GM23338 (cell line): Measurements from ENCODE around the gene CLDN7. TPM values are rescaled to one million over a fixed set of nuclear protein-coding genes. Genes with fewer than 3 reads are reported as not detected.
A peak's percentile ranks its signal among the peaks of the same experiment; 100 is the strongest.

Source experiments
- ATAC-seq: fragments of 200-7000 bp; cut with Tn5 transposase; 3 replicates; pipeline ENCODE4 v1.9.1; 2020
- DNase-seq: peaks from one replicate; pipeline ENCODE4 v3.0.0-alpha.2; 2015; ENCODE audit warnings: low spot score
- H2AFZ ChIP-seq: fragments of 200-600 bp; sonication (generic); 2 replicates; pipeline ENCODE4 v1.8.0; 2016; ENCODE audit warnings: antibody characterized with exemption, mild to moderate bottlenecking, moderate library complexity
- H3F3A ChIP-seq: fragments of 200-600 bp; sonication (generic); replicated peaks from 2 replicates; pipeline ENCODE4 v1.8.0; 2017; ENCODE audit warnings: antibody characterized with exemption, mixed run types, low read depth
- H3K27ac ChIP-seq: fragments of 200-600 bp; sonication (generic); 2 replicates; pipeline ENCODE4 v1.6.1; 2016; ENCODE audit warnings: low read depth
- H3K27me3 ChIP-seq: fragments of 200-600 bp; sonication (generic); 2 replicates; pipeline ENCODE4 v1.8.0; 2016; ENCODE audit warnings: mild to moderate bottlenecking, mixed run types, moderate library complexity; ENCODE audit not compliant: insufficient read depth
- H3K36me3 ChIP-seq: fragments of 200-600 bp; sonication (generic); 2 replicates; pipeline ENCODE4 v1.8.0; 2016; ENCODE audit warnings: mild to moderate bottlenecking; ENCODE audit not compliant: insufficient read depth
- H3K4me1 ChIP-seq: fragments of 200-600 bp; sonication (generic); 2 replicates; pipeline ENCODE4 v1.8.0; 2016; ENCODE audit warnings: mild to moderate bottlenecking, moderate library complexity; ENCODE audit not compliant: insufficient read depth
- H3K4me2 ChIP-seq: fragments of 200-600 bp; sonication (generic); 2 replicates; pipeline ENCODE4 v1.7.1; 2017; ENCODE audit warnings: mixed run types
- H3K4me3 ChIP-seq: fragments of 200-600 bp; sonication (generic); 2 replicates; pipeline ENCODE4 v1.6.1; 2016; ENCODE audit warnings: mixed run types
- H3K79me2 ChIP-seq: fragments of 200-600 bp; sonication (generic); replicated peaks from 2 replicates; pipeline ENCODE4 v1.8.0; 2017; ENCODE audit warnings: mild to moderate bottlenecking; ENCODE audit not compliant: insufficient read depth
- H3K9me2 ChIP-seq: fragments of 200-600 bp; sonication (generic); 2 replicates; pipeline ENCODE4 v1.8.0; 2017; ENCODE audit not compliant: insufficient read depth
- H4K20me1 ChIP-seq: fragments of 200-600 bp; sonication (generic); replicated peaks from 2 replicates; pipeline ENCODE4 v1.8.0; 2017; ENCODE audit warnings: mild to moderate bottlenecking; ENCODE audit not compliant: insufficient read depth
- H3K27ac Mint-ChIP-seq: 2 replicates; pipeline ENCODE4 v1.8.0; 2020; ENCODE audit warnings: inconsistent platforms, mild to moderate bottlenecking, moderate library complexity, mixed read lengths
- H3K27me3 Mint-ChIP-seq: 3 replicates; pipeline ENCODE4 v1.8.0; 2022; ENCODE audit warnings: low read depth, mild to moderate bottlenecking, moderate library complexity, mixed read lengths, inconsistent platforms; ENCODE audit not compliant: insufficient read depth, poor library complexity
- H3K36me3 Mint-ChIP-seq: 3 replicates; pipeline ENCODE4 v1.8.0; 2021; ENCODE audit warnings: low read depth, mild to moderate bottlenecking, inconsistent platforms, moderate library complexity, mixed read lengths
- H3K4me1 Mint-ChIP-seq: 3 replicates; pipeline ENCODE4 v1.8.0; 2020; ENCODE audit warnings: mild to moderate bottlenecking, inconsistent platforms, mixed read lengths
- H3K4me3 Mint-ChIP-seq: 3 replicates; pipeline ENCODE4 v1.8.0; 2021; ENCODE audit warnings: moderate library complexity, mild to moderate bottlenecking, inconsistent platforms, mixed read lengths
- H3K9me3 Mint-ChIP-seq: 3 replicates; pipeline ENCODE4 v1.8.0; 2020; ENCODE audit warnings: moderate library complexity, mild to moderate bottlenecking, inconsistent platforms, mixed read lengths
- CREB1 ChIP-seq: fragments of 250-450 bp; sonication (Bioruptor Pico); IDR thresholded peaks from 2 replicates; pipeline ENCODE4 v1.5.0; 2020; ENCODE audit warnings: low read depth, mild to moderate bottlenecking, moderate library complexity
- EZH2phosphoT487 ChIP-seq: fragments of 200-600 bp; sonication (generic); IDR thresholded peaks from one replicate; pipeline ENCODE4 v1.8.1; 2018; ENCODE audit warnings: antibody characterized with exemption; ENCODE audit not compliant: unreplicated experiment
- JUNB ChIP-seq: IDR thresholded peaks from one replicate; pipeline ENCODE4 v1.6.1; 2016; ENCODE audit warnings: antibody characterized with exemption; ENCODE audit not compliant: unreplicated experiment
- POLR2AphosphoS5 ChIP-seq: IDR thresholded peaks from 2 replicates; pipeline ENCODE4 v1.6.1; 2016; ENCODE audit warnings: antibody characterized with exemption, low read depth
- ZNF114 ChIP-seq: fragments of 250-450 bp; sonication (Bioruptor Pico); IDR thresholded peaks from 2 replicates; pipeline ENCODE4 v1.5.0; 2020; ENCODE audit warnings: mild to moderate bottlenecking, moderate library complexity
- polyA plus RNA-seq: library from polyadenylated mRNA; unstranded; fragments of >200 nt; fragmentation: Nextera tagmentation; extraction: Ambion mirVana; gene quantifications from 2 replicates; pipeline ENCODE4 v1.2.1, GENCODE V29; 2016
- total RNA-seq: library from RNA; depleted of rRNA; stranded (reverse); fragments of >200 nt; shearing (Covaris generic); gene quantifications from 2 replicates; pipeline ENCODE4 v1.2.3, GENCODE V29; 2014
- TF ChIP-seq, protein P1 (sequence below): fragments of 250-450 bp; sonication (Bioruptor Pico); IDR thresholded peaks from 2 replicates; pipeline ENCODE4 v1.5.0; 2020; ENCODE audit warnings: mild to moderate bottlenecking, moderate library complexity
- TF ChIP-seq, protein P2 (sequence below), 2 experiments: fragments of 200-600 bp in 1 of 2; sonication (generic) in 1 of 2; conservative IDR thresholded peaks; 2 replicates each; pipeline versions ENCODE4 v1.5.1 to v1.6.1; 2016 to 2017; ENCODE audit warnings: antibody characterized with exemption in 2 of 2, low read depth in 2 of 2, mild to moderate bottlenecking in 2 of 2, moderate library complexity in 1 of 2
- TF ChIP-seq, protein P3 (sequence below): IDR thresholded peaks from one replicate; pipeline ENCODE4 v1.6.1; 2018; ENCODE audit warnings: antibody characterized with exemption; ENCODE audit not compliant: unreplicated experiment

The CLDN7 gene
- total and polyA plus RNA-seq, 2 experiments from 2014 or later: 50.7 to 111 TPM

DNA sequence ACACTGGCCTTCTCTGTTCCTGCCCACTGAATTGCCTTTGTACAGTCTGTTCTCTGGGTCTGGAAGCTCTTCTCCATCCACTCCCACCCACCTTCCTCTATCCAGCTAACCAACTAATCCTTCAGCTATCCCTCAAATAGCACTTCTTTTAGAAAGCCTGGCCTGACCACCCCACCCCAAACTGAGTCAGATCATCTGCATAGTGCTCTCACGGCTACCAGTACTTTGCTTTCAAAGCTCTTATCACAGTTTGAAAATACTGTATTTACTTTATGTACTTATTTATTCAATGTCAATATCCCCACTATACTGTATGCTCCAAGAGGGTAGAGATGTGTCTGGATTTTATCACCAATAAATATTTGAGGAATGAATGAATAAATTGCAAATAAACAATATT is 4.5 kb upstream of the CLDN7 start:
- no peaks in the 10 kb centered on the region; the same call in 2 of the 3 replicates for H3K9me3 Mint-ChIP-seq
- H3K27me3 ChIP-seq: no peaks in the 10 kb centered on the region
- H3K27me3 Mint-ChIP-seq: peaks cover 20% of the 10 kb centered on the region
- peaks cover 3% of the 10 kb centered on the region; the same call in 2 of the 3 replicates for H3K36me3 Mint-ChIP-seq
- peaks cover 21% of the 10 kb centered on the region for H3K4me1 Mint-ChIP-seq
- no peak overlapping the region for H3K4me2 ChIP-seq
- no peak overlapping the region for H3K4me3 ChIP-seq
- no peaks in the 10 kb centered on the region for H3K36me3 ChIP-seq
- no peaks in the 10 kb centered on the region for H3K9me2 ChIP-seq
- H3K79me2 ChIP-seq: 0 out of 2 replicates have a peak, but pooled peaks cover 2% of the 10 kb centered on the region
- H3K27ac Mint-ChIP-seq: no peak overlapping the region
- H3F3A ChIP-seq: peaks cover 15% of the 10 kb centered on the region
- H3K4me3 Mint-ChIP-seq: no peak overlapping the region; the same call in 2 of the 3 replicates
- TF ChIP-seq JUNB: no peak
- H2AFZ ChIP-seq: no peak overlapping the region
- H3K27ac ChIP-seq: no peak overlapping the region
- ATAC-seq (no peak), DNase-seq (no peak)
- no peaks in the 10 kb centered on the region for H4K20me1 ChIP-seq
- peaks cover 9% of the 10 kb centered on the region for H3K4me1 ChIP-seq

DNA sequence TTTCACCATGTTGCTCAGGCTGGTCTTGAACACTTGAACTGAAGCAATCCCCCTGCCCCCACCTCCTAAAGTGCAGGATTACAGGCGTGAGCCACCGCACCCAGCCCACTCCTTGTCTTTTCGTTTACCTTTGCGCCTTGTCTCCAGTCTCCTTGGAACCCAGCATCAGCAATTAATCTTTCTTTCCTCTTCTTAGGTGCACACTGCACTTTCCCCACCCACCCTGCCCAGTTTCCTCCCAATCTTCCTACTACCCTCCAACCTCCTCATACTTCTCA is 1.5 kb upstream of the CLDN7 start:
- H3K4me2 ChIP-seq: peak overlapping the region; percentile 100
- Mint-ChIP-seq H3K27ac (peak overlapping the region; percentile 97), H3K27me3 (peaks cover 27% of the 10 kb centered on the region), H3K4me1 (peaks cover 35% of the 10 kb centered on the region), H3K36me3 (peaks cover 19% of the 10 kb centered on the region), H3K9me3 (no peaks in the 10 kb centered on the region; the same call in 2 of the 3 replicates), H3K4me3 (peak overlapping the region; percentile 91)
- H3K27me3 ChIP-seq: no peaks in the 10 kb centered on the region
- H3K36me3 ChIP-seq: peaks cover 9% of the 10 kb centered on the region
- H2AFZ ChIP-seq: peak overlapping the region; percentile 100
- ATAC-seq (no peak), DNase-seq (peak; percentile 33)
- TF ChIP-seq EZH2phosphoT487 (no peak), ZNF114 (CRISPR knock-in tag) (no peak), CREB1 (CRISPR knock-in tag) (no peak), POLR2AphosphoS5 (no peak), JUNB (no peak)
- TF ChIP-seq, protein P1, sequence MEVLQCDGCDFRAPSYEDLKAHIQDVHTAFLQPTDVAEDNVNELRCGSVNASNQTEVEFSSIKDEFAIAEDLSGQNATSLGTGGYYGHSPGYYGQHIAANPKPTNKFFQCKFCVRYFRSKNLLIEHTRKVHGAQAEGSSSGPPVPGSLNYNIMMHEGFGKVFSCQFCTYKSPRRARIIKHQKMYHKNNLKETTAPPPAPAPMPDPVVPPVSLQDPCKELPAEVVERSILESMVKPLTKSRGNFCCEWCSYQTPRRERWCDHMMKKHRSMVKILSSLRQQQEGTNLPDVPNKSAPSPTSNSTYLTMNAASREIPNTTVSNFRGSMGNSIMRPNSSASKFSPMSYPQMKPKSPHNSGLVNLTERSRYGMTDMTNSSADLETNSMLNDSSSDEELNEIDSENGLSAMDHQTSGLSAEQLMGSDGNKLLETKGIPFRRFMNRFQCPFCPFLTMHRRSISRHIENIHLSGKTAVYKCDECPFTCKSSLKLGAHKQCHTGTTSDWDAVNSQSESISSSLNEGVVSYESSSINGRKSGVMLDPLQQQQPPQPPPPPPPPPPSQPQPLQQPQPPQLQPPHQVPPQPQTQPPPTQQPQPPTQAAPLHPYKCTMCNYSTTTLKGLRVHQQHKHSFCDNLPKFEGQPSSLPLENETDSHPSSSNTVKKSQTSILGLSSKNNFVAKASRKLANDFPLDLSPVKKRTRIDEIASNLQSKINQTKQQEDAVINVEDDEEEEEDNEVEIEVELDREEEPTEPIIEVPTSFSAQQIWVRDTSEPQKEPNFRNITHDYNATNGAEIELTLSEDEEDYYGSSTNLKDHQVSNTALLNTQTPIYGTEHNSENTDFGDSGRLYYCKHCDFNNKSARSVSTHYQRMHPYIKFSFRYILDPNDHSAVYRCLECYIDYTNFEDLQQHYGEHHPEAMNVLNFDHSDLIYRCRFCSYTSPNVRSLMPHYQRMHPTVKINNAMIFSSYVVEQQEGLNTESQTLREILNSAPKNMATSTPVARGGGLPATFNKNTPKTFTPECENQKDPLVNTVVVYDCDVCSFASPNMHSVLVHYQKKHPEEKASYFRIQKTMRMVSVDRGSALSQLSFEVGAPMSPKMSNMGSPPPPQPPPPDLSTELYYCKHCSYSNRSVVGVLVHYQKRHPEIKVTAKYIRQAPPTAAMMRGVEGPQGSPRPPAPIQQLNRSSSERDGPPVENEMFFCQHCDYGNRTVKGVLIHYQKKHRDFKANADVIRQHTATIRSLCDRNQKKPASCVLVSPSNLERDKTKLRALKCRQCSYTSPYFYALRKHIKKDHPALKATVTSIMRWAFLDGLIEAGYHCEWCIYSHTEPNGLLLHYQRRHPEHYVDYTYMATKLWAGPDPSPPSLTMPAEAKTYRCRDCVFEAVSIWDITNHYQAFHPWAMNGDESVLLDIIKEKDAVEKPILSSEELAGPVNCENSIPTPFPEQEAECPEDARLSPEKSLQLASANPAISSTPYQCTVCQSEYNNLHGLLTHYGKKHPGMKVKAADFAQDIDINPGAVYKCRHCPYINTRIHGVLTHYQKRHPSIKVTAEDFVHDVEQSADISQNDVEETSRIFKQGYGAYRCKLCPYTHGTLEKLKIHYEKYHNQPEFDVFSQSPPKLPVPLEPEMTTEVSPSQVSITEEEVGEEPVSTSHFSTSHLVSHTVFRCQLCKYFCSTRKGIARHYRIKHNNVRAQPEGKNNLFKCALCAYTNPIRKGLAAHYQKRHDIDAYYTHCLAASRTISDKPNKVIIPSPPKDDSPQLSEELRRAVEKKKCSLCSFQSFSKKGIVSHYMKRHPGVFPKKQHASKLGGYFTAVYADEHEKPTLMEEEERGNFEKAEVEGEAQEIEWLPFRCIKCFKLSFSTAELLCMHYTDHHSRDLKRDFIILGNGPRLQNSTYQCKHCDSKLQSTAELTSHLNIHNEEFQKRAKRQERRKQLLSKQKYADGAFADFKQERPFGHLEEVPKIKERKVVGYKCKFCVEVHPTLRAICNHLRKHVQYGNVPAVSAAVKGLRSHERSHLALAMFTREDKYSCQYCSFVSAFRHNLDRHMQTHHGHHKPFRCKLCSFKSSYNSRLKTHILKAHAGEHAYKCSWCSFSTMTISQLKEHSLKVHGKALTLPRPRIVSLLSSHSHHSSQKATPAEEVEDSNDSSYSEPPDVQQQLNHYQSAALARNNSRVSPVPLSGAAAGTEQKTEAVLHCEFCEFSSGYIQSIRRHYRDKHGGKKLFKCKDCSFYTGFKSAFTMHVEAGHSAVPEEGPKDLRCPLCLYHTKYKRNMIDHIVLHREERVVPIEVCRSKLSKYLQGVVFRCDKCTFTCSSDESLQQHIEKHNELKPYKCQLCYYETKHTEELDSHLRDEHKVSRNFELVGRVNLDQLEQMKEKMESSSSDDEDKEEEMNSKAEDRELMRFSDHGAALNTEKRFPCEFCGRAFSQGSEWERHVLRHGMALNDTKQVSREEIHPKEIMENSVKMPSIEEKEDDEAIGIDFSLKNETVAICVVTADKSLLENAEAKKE (CRISPR knock-in tag): no peak
- TF ChIP-seq, protein P2, sequence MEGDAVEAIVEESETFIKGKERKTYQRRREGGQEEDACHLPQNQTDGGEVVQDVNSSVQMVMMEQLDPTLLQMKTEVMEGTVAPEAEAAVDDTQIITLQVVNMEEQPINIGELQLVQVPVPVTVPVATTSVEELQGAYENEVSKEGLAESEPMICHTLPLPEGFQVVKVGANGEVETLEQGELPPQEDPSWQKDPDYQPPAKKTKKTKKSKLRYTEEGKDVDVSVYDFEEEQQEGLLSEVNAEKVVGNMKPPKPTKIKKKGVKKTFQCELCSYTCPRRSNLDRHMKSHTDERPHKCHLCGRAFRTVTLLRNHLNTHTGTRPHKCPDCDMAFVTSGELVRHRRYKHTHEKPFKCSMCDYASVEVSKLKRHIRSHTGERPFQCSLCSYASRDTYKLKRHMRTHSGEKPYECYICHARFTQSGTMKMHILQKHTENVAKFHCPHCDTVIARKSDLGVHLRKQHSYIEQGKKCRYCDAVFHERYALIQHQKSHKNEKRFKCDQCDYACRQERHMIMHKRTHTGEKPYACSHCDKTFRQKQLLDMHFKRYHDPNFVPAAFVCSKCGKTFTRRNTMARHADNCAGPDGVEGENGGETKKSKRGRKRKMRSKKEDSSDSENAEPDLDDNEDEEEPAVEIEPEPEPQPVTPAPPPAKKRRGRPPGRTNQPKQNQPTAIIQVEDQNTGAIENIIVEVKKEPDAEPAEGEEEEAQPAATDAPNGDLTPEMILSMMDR (conservative IDR thresholded peaks at IDR 0.05; ENCODE audit: low read depth in 2 of 2): no peak
- TF ChIP-seq, protein P3, sequence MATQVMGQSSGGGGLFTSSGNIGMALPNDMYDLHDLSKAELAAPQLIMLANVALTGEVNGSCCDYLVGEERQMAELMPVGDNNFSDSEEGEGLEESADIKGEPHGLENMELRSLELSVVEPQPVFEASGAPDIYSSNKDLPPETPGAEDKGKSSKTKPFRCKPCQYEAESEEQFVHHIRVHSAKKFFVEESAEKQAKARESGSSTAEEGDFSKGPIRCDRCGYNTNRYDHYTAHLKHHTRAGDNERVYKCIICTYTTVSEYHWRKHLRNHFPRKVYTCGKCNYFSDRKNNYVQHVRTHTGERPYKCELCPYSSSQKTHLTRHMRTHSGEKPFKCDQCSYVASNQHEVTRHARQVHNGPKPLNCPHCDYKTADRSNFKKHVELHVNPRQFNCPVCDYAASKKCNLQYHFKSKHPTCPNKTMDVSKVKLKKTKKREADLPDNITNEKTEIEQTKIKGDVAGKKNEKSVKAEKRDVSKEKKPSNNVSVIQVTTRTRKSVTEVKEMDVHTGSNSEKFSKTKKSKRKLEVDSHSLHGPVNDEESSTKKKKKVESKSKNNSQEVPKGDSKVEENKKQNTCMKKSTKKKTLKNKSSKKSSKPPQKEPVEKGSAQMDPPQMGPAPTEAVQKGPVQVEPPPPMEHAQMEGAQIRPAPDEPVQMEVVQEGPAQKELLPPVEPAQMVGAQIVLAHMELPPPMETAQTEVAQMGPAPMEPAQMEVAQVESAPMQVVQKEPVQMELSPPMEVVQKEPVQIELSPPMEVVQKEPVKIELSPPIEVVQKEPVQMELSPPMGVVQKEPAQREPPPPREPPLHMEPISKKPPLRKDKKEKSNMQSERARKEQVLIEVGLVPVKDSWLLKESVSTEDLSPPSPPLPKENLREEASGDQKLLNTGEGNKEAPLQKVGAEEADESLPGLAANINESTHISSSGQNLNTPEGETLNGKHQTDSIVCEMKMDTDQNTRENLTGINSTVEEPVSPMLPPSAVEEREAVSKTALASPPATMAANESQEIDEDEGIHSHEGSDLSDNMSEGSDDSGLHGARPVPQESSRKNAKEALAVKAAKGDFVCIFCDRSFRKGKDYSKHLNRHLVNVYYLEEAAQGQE: no peak
- H3K79me2 ChIP-seq: peaks cover 24% of the 10 kb centered on the region
- peaks cover 15% of the 10 kb centered on the region; the same call in 1 of the 2 replicates for H4K20me1 ChIP-seq
- peaks cover 22% of the 10 kb centered on the region for H3F3A ChIP-seq
- H3K4me3 ChIP-seq: peak overlapping the region; percentile 99
- H3K9me2 ChIP-seq: no peaks in the 10 kb centered on the region
- peaks cover 13% of the 10 kb centered on the region for H3K4me1 ChIP-seq
- peak overlapping the region; percentile 99 for H3K27ac ChIP-seq
